ENCODE data around the gene DERL3. TPM values are rescaled to one million over a fixed set of nuclear protein-coding genes. Genes with fewer than 3 reads are reported as not detected.

The DERL3 gene
- total RNA-seq (2021; ENCODE audit: unreplicated experiment): 1.0 TPM
- 0.73 TPM for polyA plus RNA-seq (2012; ENCODE audit: insufficient read length)
- Bru-seq, nascent RNA: percentile 26 among the genes with signal in this experiment
- percentile 33 among the genes with signal in this experiment for BruChase-seq, experiment 1, labeled RNA remaining after a 2-hour chase
- BruChase-seq, experiment 2, labeled RNA remaining after a 6-hour chase: percentile 26 among the genes with signal in this experiment
- long read RNA-seq, partial matches to known transcripts: 0 of 3 reads
- long read RNA-seq, other reads (novel, unspliced or antisense): 3 of 3 reads

GRCh38 chr22:23838681-23839468, at the start of gene DERL3:
Gene DERL3, minus strand, starts transcription at chr22:23839006. Its CDS starts 19 bp downstream, at chr22:23838987.
- POLR2A ChIA-PET: no interaction called here
- Histone ChIP-seq H3K27me3 (ENCODE audit: control insufficient read depth, insufficient read depth, low read length) (no peaks in the 10 kb centered on the region), H3K27ac (ENCODE audit: low read length) (no peak within 1 kb of the TSS), H3K4me1 (ENCODE audit: control insufficient read depth, insufficient read depth, low read length) (no peaks in the 10 kb centered on the region), H3K4me3 (ENCODE audit: low read depth in 2 of 2, low read length in 2 of 2) (peak within 1 kb of the TSS; percentile 30 to 49), H3K36me3 (ENCODE audit: control insufficient read depth, insufficient read depth, low read length) (no peaks in the 10 kb centered on the region), H3K9me3 (ENCODE audit: control insufficient read depth, insufficient read depth, low read depth, low read length) (no peaks in the 10 kb centered on the region)
- intact Hi-C loops (cut with micrococcal nuclease; ENCODE audit: unreplicated experiment) (no loop called here), in situ Hi-C loops (cut with HindIII; ENCODE audit: low pct_unique_long_range_greater_than_20kb, low sequenced_read_pairs) (no loop called here)
- no peak for TF ChIP-seq CTCF (IDR thresholded peaks at IDR 0.05)
- CTCF ChIA-PET: no interaction called here
- no TSS peak for BruUV-seq (replicated peaks)
- peak; percentile 91 for ATAC-seq
- peak; percentile 66 for DNase-seq (ENCODE audit: low read depth, low spot score)

GRCh38 chr22:23884140-23884539, 45.3 kb upstream of the DERL3 start:
- ATAC-seq (no peak), DNase-seq (ENCODE audit: low read depth, low spot score) (no peak)
- Histone ChIP-seq H3K36me3 (ENCODE audit: control insufficient read depth, insufficient read depth, low read length) (no peaks in the 10 kb centered on the region), H3K4me1 (ENCODE audit: control insufficient read depth, insufficient read depth, low read length) (no peaks in the 10 kb centered on the region), H3K4me3 (ENCODE audit: low read depth in 2 of 2, low read length in 2 of 2) (no peak overlapping the region), H3K27ac (ENCODE audit: low read length) (no peak overlapping the region), H3K9me3 (ENCODE audit: control insufficient read depth, insufficient read depth, low read depth, low read length) (no peaks in the 10 kb centered on the region), H3K27me3 (ENCODE audit: control insufficient read depth, insufficient read depth, low read length) (no peaks in the 10 kb centered on the region)
- intact Hi-C loops (cut with micrococcal nuclease; ENCODE audit: unreplicated experiment): no loop called here
- no peak for TF ChIP-seq TCF7L2 (IDR thresholded peaks at IDR 0.05; ENCODE audit: low read depth, low read length)
- TF ChIP-seq POLR2AphosphoS5 (IDR thresholded peaks at IDR 0.05; ENCODE audit: low read depth, low read length): no peak
- no peak for TF ChIP-seq SIN3A (IDR thresholded peaks at IDR 0.05; ENCODE audit: borderline replicate concordance, insufficient read depth, low read depth, low read length)
- no peak for TF ChIP-seq CTCF (IDR thresholded peaks at IDR 0.05)
- no peak for TF ChIP-seq REST (IDR thresholded peaks at IDR 0.05; ENCODE audit: insufficient read depth in 1 of 2, low read depth in 2 of 2, low read length in 1 of 2)
- BruUV-seq (replicated peaks): no TSS peak
- ChIA-PET POLR2A (no interaction called here), CTCF (no interaction called here)
- in situ Hi-C loops (cut with HindIII; ENCODE audit: low pct_unique_long_range_greater_than_20kb, low sequenced_read_pairs): no loop called here
